MCF 10A (cell line): Measurements from ENCODE around the gene SERPINA12. TPM values are rescaled to one million over a fixed set of nuclear protein-coding genes. Genes with fewer than 3 reads are reported as not detected.

Experiments used
- BruUV-seq: library from RNA; stranded (reverse); fragments of 400-500 nt; replicated peaks from 2 replicates; lab custom pipeline; 2021; lab: Mats Ljungman, UMichigan
- CTCF ChIA-PET: fragments of 300-600 bp; sonication (Branson Sonifier 250); formaldehyde crosslinking; extraction: SDS; loops from one replicate; lab custom pipeline; 2021; ENCODE audit warnings: antibody characterized with exemption, inconsistent platforms; lab: Yijun Ruan, JAX
- POLR2A ChIA-PET: fragments of 300-600, 350-650 bp; sonication (Branson Sonifier 250); formaldehyde crosslinking; extraction: SDS; loops from one replicate; lab custom pipeline; 2020; ENCODE audit warnings: antibody characterized with exemption, inconsistent platforms; lab: Yijun Ruan, JAX
- DNase-seq: peaks from one replicate; pipeline ENCODE4 v3.0.0-alpha.2; 2018; ENCODE audit not compliant: unreplicated experiment
- H3K27ac Mint-ChIP-seq: one replicate; pipeline ENCODE4 v1.8.0; 2022; ENCODE audit warnings: mild to moderate bottlenecking, low read depth, mixed read lengths; ENCODE audit not compliant: unreplicated experiment
- H3K27me3 Mint-ChIP-seq: one replicate; pipeline ENCODE4 v1.8.0; 2022; ENCODE audit warnings: mixed read lengths; ENCODE audit not compliant: insufficient read depth, unreplicated experiment
- H3K36me3 Mint-ChIP-seq: one replicate; pipeline ENCODE4 v1.8.0; 2022; ENCODE audit warnings: mild to moderate bottlenecking, moderate library complexity, mixed read lengths; ENCODE audit not compliant: insufficient read depth, unreplicated experiment
- H3K4me1 Mint-ChIP-seq: one replicate; pipeline ENCODE4 v1.8.0; 2022; ENCODE audit warnings: mixed read lengths; ENCODE audit not compliant: insufficient read depth, unreplicated experiment
- H3K4me3 Mint-ChIP-seq: one replicate; pipeline ENCODE4 v1.8.0; 2022; ENCODE audit warnings: mild to moderate bottlenecking, moderate library complexity, mixed read lengths; ENCODE audit not compliant: unreplicated experiment
- H3K9me3 Mint-ChIP-seq: one replicate; pipeline ENCODE4 v1.8.0; 2022; ENCODE audit warnings: mixed read lengths; ENCODE audit not compliant: unreplicated experiment
- intact Hi-C: fragments of 100-400 bp; cut with micrococcal nuclease; formaldehyde crosslinking; loops from 2 replicates; pipeline ENCODE4 v1.14.1; 2022
- total RNA-seq: library from RNA; stranded (reverse); gene quantifications from 2 replicates; pipeline ENCODE4 v1.2.3, GENCODE V29; 2022
- TF ChIP-seq, protein P1 (sequence below): fragments of 200-600 bp; IDR thresholded peaks from one replicate; pipeline ENCODE4 v1.8.0; 2022; ENCODE audit warnings: antibody characterized with exemption, mild to moderate bottlenecking; ENCODE audit not compliant: unreplicated experiment

The SERPINA12 gene
- total RNA-seq, 1 experiment from 2014 or later = not detected

DNA sequence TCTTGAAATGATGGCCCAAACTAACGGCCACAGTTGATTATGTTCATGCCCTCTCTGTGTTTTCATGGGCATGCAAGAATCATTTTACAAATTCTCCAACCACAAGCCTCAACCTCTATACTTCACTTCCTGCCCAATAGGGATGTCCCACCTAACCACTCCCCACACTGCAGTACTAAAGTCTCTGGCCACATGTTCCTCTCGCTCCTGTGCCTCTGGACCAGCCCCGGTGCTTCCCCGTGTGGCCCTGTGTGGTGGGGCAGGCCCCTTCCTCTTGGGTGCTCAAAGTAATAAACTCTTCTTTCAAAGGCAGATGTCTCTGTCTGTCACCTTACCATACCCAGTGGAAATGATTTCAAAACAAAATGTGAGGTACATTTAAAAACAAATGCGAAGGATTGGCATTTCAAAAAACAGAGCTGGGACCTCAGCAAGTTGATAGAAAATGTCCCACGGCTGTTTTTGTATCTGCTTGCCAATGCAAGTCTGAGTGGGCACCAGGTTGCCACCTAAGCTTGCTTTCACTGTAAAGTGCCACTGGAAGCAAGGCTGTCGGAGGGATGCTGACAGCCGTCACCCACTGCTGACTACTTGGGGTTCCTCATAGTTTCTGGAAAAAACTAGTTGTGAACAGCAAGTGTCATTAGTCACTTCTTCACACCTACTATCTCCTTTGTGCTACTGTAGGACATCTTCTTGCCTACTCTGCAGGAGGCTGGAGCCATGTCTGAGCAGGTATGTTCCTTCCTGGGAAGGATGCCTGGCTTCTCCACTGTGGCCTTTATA is 48.4 kb downstream of the SERPINA12 start:
- CTCF ChIA-PET = no interaction called here
- Mint-ChIP-seq H3K4me1 (peaks cover 2% of the 10 kb centered on the region), H3K36me3 (no peaks in the 10 kb centered on the region), H3K27me3 (no peaks in the 10 kb centered on the region), H3K9me3 (no peaks in the 10 kb centered on the region), H3K4me3 (no peak overlapping the region), H3K27ac (no peak overlapping the region)
- DNase-seq = no peak
- BruUV-seq = no TSS peak
- intact Hi-C loops = no loop called here
- TF ChIP-seq, protein P1, sequence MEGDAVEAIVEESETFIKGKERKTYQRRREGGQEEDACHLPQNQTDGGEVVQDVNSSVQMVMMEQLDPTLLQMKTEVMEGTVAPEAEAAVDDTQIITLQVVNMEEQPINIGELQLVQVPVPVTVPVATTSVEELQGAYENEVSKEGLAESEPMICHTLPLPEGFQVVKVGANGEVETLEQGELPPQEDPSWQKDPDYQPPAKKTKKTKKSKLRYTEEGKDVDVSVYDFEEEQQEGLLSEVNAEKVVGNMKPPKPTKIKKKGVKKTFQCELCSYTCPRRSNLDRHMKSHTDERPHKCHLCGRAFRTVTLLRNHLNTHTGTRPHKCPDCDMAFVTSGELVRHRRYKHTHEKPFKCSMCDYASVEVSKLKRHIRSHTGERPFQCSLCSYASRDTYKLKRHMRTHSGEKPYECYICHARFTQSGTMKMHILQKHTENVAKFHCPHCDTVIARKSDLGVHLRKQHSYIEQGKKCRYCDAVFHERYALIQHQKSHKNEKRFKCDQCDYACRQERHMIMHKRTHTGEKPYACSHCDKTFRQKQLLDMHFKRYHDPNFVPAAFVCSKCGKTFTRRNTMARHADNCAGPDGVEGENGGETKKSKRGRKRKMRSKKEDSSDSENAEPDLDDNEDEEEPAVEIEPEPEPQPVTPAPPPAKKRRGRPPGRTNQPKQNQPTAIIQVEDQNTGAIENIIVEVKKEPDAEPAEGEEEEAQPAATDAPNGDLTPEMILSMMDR = no peak
- POLR2A ChIA-PET = no interaction called here

DNA sequence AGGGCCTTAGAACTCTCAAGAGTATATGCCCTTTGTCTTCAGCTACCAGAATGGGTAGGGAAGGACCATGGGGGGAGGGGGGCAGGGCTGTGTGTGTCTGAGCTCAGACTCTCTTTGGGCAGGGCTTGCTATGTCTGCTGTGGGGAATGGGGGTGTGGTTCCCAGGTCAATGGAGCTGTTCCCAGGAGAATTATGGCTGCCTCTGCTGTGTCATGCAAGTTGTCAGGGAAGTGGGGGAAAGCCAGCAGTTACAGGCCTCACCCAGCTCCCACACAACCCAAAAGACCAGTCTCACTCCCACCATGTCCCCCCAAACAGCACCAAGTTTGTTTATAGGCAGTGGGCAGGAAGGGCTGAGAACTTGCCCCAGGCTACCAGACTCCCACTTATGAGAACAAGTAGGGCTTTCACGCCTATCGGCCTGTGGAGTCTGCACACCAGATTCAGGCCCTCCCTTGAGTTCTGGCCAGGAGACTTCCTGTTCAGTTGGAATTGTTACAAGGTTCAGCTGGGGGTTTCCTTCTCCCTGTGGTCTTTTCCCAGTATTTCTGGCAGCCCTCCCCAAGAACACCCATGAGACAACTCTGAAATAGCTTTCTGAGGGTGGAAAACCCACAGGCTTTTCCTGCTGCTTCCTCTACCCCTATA is 50.6 kb downstream of the SERPINA12 start:
- Mint-ChIP-seq H3K4me1 (no peaks in the 10 kb centered on the region), H3K27me3 (peaks cover 19% of the 10 kb centered on the region), H3K4me3 (no peak overlapping the region), H3K27ac (no peak overlapping the region), H3K36me3 (no peaks in the 10 kb centered on the region), H3K9me3 (no peaks in the 10 kb centered on the region)
- DNase-seq = no peak
- POLR2A ChIA-PET = no interaction called here
- intact Hi-C loops = no loop called here
- TF ChIP-seq, protein P1 = no peak
- CTCF ChIA-PET = interaction anchor here (0.5 to 3.2 kb wide), 4 partner anchors 27 to 624 kb away, joined by 3 to 13 read pairs (median 3); no protein-coding TSS in a partner anchor
- no TSS peak for BruUV-seq

DNA sequence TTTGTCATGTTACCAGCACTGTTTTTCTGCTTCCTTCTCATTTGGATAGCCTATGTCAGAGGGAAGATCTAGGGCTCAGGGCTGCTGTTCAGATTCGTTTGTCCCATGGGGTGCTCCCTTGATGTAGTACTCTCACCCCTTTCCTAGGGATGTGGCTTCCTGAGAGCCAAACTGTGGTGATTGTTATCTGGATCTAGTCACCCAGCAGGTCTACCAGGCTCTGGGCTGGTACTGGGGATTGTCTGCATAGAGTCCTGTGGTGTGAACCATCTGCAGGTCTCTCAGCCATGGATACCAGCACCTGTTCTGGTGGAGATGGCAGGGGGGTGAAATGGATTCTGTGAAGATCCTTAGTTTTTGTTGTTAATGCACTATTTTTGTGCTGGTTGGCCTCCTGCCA is 51.2 kb downstream of the SERPINA12 start:
- no peaks in the 10 kb centered on the region for H3K9me3 Mint-ChIP-seq
- no peak for DNase-seq
- TF ChIP-seq, protein P1 = no peak
- no peaks in the 10 kb centered on the region for H3K4me1 Mint-ChIP-seq
- intact Hi-C loops = no loop called here
- H3K36me3 Mint-ChIP-seq = no peaks in the 10 kb centered on the region
- CTCF ChIA-PET = interaction anchor here (0.6 to 3.2 kb wide), 2 partner anchors 28 to 325 kb away, joined by 3 to 13 read pairs; no protein-coding TSS in a partner anchor
- POLR2A ChIA-PET = interaction anchor here (0.6 kb wide), 1 partner anchor 166 kb away, joined by 3 read pairs; no protein-coding TSS in a partner anchor
- peaks cover 25% of the 10 kb centered on the region for H3K27me3 Mint-ChIP-seq
- H3K27ac Mint-ChIP-seq = no peak overlapping the region
- H3K4me3 Mint-ChIP-seq = no peak overlapping the region
- BruUV-seq = no TSS peak

DNA sequence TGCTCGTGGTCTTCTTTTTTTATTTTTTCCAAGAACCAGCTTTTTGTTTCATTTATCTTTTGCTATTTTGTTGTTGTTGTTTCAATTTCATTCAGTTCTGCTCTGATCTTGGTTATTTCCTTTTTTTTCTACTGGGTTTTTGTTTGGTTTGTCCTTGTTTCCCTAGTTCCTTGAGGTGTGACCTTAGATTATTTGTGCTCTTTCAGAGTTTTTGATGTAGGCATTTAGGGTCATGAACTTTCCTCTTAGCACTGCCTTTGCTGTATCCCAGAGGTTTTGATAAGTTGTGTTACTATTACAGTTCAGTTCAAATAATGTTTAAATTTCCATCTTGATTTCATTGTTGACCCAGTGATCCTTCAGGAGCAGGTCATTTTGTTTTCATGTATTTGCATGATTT is 53.3 kb downstream of the SERPINA12 start:
- CTCF ChIA-PET = interaction anchor here (0.6 to 1.0 kb wide), 2 partner anchors 11 to 32 kb away, joined by 3 to 4 read pairs; no protein-coding TSS in a partner anchor
- no TSS peak for BruUV-seq
- Mint-ChIP-seq H3K27ac (no peak overlapping the region), H3K27me3 (peaks cover 47% of the 10 kb centered on the region), H3K36me3 (no peaks in the 10 kb centered on the region), H3K9me3 (no peaks in the 10 kb centered on the region), H3K4me1 (no peaks in the 10 kb centered on the region), H3K4me3 (no peak overlapping the region)
- TF ChIP-seq, protein P1 = no peak
- intact Hi-C loops = no loop called here
- DNase-seq = no peak
- POLR2A ChIA-PET = no interaction called here
